Measurements from ENCODE around the gene PAX3. TPM values are rescaled to one million over a fixed set of nuclear protein-coding genes. Genes with fewer than 3 reads are reported as not detected.

The PAX3 gene
- total RNA-seq, 1 experiment from 2014 or later: 0.03 TPM

DNA sequence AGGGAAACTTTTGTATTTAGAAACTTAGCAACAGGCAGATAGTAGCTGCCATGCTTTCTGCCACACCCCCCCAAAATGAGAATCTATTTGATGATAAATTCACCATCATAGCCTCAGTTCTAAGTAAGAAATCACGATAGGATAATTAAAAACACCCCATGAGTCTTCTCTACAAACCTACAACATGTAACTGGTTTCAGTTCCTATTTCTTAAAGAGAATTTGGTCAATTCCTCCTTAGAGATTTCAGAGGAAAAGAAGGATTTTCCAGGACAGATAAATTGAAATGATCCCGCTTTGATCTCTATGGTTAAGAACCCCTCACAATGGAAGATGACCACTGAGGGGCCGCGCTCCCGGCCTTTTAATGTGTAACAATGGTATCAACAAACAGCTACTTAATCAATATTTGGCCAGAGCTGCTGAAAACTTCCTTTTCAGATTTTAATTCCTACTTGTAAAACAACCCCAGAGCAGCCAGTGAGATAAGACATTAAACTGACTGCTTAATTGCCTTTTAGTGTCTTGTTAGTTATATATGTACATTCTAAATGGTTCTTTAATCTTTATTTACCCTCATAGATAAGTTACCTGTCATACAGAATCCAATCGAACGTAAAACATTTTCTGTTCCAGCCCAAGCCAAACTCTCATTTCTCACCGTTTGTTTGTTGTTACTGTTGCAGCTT, 10.1 kb downstream of the PAX3 start:
- H3K36me3 ChIP-seq: no peaks in the 10 kb centered on the region
- H3K4me1 ChIP-seq (replicated peaks): peaks cover 4% of the 10 kb centered on the region
- H3K27me3 ChIP-seq (replicated peaks): peaks cover 29% of the 10 kb centered on the region
- H3K9me3 ChIP-seq (replicated peaks): no peaks in the 10 kb centered on the region
- no peak for DNase-seq (ENCODE audit: low read depth in 1 of 2, low spot score in 2 of 2)
- no peak overlapping the region for H3K4me3 ChIP-seq
- H3K27ac ChIP-seq: no peak overlapping the region

DNA sequence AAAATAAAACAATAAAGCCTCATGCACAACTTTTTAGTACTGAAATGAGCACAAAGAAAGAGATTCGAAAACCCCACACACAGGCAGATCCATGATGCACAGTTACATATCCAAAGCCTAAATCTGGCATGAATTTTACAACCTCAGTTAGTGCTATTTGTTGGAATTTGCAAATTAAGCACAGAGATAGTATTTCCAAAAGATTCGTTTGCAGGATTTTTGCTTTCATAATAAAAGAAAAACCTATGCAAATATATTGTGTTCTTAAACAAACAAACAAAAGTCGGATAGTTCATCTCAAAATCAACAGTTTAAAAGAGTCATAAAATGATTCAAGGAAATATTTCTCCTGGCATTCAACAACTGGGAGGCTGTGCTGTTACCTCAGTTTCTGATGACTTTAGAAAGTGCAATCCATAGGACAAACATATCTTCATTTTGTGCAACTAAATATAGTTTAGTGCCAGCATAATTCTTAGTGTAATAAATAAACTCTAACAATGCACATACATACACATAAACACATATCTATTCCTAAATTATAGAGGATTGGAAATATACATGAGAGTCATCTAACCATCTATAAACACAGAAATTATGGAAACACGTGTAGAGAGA, 10.8 kb downstream of the PAX3 start:
- Histone ChIP-seq H3K9me3 (replicated peaks) (no peaks in the 10 kb centered on the region), H3K4me3 (no peak overlapping the region), H3K27ac (no peak overlapping the region), H3K27me3 (replicated peaks) (peaks cover 29% of the 10 kb centered on the region), H3K4me1 (replicated peaks) (peaks cover 4% of the 10 kb centered on the region), H3K36me3 (no peaks in the 10 kb centered on the region)
- DNase-seq (ENCODE audit: low read depth in 1 of 2, low spot score in 2 of 2): no peak

DNA sequence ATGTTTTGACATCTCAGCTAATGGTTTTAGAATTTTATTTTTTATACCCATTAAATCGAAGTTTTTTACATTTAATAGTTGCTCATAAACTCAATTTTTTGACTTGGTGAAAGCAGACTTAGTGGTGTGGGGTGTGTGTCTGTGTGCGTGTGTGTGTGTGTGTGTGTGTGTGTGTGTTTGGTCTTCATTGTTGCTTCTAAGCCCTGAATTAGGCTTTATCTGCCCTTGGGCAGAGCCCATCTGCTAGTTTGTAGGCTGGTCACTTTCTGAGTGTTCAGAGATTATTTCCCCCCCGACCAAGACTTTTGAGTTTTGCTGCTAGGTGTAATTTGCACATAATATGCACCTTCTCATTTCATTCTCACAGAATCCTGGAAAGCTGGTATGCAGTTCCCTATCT, 14.3 kb downstream of the PAX3 start:
- no peak overlapping the region for H3K4me3 ChIP-seq
- H3K36me3 ChIP-seq: no peaks in the 10 kb centered on the region
- no peak for DNase-seq (ENCODE audit: low read depth in 1 of 2, low spot score in 2 of 2)
- H3K27me3 ChIP-seq (replicated peaks): peaks cover 22% of the 10 kb centered on the region
- no peaks in the 10 kb centered on the region for H3K4me1 ChIP-seq (replicated peaks)
- no peaks in the 10 kb centered on the region for H3K9me3 ChIP-seq (replicated peaks)
- no peak overlapping the region for H3K27ac ChIP-seq

DNA sequence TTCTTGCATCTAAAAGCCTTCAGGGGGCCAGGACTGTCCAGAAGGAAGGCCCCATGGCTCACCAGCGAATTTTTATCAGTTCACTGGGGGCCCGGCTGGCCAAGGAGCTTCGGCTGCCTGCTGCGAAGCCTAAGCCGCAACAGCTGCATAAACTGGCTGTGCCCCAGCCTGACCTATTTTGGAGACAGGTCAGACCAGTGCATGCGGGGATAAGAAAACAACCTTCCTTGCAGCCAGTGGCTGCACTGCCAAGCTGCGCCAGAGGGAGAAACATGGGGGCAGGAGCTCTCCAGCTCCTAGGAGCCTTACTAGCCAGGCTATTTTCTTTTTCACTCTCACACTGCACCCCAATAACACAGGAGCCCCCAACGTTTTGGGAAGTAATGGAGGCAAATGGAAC, 15.2 kb downstream of the PAX3 start:
- H3K27ac ChIP-seq: no peak overlapping the region
- peaks cover 16% of the 10 kb centered on the region for H3K27me3 ChIP-seq (replicated peaks)
- no peaks in the 10 kb centered on the region for H3K4me1 ChIP-seq (replicated peaks)
- no peak overlapping the region for H3K4me3 ChIP-seq
- no peaks in the 10 kb centered on the region for H3K36me3 ChIP-seq
- no peaks in the 10 kb centered on the region for H3K9me3 ChIP-seq (replicated peaks)
- no peak for DNase-seq (ENCODE audit: low read depth in 1 of 2, low spot score in 2 of 2)

DNA sequence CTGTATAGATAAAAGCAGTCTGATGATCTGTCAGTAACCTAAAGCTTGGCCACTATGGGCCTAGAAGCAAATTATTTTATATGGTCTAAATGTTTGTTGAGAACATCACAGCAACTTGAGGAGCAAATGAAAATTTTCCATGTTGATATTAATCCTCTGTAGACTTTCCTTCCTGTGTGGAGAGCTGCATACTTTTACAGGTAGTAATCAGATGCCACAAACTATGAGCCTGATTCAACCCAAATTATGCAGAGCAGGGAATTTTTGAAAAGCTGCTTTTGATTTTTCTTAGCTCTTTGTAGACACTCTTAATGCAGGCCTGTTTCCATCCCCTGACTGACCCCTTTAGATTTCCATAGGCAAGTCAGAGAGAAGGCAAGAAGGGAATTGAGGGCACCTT, 17.3 kb downstream of the PAX3 start:
- DNase-seq (ENCODE audit: low read depth in 1 of 2, low spot score in 2 of 2): no peak
- no peaks in the 10 kb centered on the region for H3K9me3 ChIP-seq (replicated peaks)
- H3K27me3 ChIP-seq (replicated peaks): peaks cover 8% of the 10 kb centered on the region
- H3K36me3 ChIP-seq: no peaks in the 10 kb centered on the region
- H3K4me3 ChIP-seq: no peak overlapping the region
- H3K4me1 ChIP-seq (replicated peaks): no peaks in the 10 kb centered on the region
- H3K27ac ChIP-seq: no peak overlapping the region

DNA sequence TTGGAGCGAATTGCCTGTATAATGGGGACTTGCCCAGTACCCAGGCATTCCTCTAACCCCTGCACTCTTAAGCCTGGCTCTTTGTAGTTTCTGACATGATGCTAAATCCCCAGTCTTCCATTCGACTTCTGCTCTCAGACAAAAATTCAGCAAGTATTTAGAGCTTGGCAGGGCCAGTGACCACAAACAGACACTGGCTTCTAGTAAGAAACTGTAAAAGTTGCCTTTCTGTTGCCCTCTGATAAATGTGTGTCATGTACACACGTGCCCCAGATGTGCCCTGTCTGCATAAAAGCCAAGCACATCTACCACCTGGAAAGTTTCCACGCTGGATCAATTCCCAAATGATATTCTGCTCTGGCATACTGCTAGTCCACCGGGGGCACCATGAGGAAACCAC, 18.0 kb downstream of the PAX3 start:
- no peak for DNase-seq (ENCODE audit: low read depth in 1 of 2, low spot score in 2 of 2)
- Histone ChIP-seq H3K36me3 (no peaks in the 10 kb centered on the region), H3K9me3 (replicated peaks) (no peaks in the 10 kb centered on the region), H3K4me1 (replicated peaks) (no peaks in the 10 kb centered on the region), H3K27ac (no peak overlapping the region), H3K4me3 (no peak overlapping the region), H3K27me3 (replicated peaks) (peaks cover 8% of the 10 kb centered on the region)

DNA sequence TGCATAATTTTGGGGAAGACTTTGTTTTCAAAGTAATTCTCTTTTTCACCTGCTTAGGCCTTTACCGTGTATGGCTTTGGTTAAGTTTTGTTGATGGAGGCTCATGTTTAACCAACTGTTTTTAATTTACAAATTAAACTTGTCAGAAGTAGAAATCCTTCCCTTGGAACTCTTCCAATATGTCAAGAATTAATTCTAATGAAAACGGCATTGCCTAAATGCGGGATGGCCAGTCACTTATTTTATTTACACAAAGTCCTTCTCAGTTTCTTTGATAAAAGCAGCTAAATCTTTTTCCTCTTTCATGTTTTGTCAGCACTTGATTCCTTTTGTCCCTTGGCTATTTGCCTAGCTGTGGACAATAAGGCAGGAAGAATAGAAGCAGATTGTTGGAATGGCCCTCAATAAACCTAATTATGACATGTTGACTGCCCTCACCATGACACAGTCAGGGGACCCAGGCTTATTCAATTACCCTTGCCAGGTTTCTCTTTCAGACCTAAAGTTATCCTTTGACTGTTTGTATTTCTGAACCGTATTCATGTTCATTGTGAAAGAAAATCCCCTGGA, 26.3 kb downstream of the PAX3 start:
- no peak for DNase-seq (ENCODE audit: low read depth in 1 of 2, low spot score in 2 of 2)

DNA sequence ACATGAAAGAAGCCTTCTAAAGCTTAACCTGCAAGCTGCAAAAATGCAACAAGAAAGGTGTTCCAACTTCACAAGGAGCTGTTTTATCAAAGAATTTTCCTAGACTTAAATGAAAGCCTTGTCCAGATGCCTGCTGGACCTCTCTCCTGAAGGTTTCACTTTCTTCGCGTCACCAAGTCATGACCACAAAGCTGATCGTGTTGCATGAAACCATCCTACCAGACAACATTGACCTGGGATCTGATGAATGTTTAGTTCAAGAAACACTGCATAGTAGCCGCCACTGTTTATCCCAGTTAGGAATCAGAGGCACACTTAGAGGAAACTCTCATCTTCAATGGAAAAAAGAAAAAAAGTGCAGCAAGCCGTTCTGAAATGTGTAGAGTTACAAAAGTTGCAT, 26.9 kb downstream of the PAX3 start:
- Histone ChIP-seq H3K4me1 (replicated peaks) (no peaks in the 10 kb centered on the region), H3K27ac (no peak overlapping the region), H3K36me3 (no peaks in the 10 kb centered on the region), H3K4me3 (no peak overlapping the region), H3K9me3 (replicated peaks) (no peaks in the 10 kb centered on the region), H3K27me3 (replicated peaks) (peaks cover 6% of the 10 kb centered on the region)
- DNase-seq (ENCODE audit: low read depth in 1 of 2, low spot score in 2 of 2): no peak

More for the DNA sequence above, 26.3 kb downstream of the PAX3 start:
- H3K4me1 ChIP-seq (replicated peaks): no peaks in the 10 kb centered on the region
- H3K4me3 ChIP-seq: no peak overlapping the region
- H3K27ac ChIP-seq: no peak overlapping the region
- H3K36me3 ChIP-seq: no peaks in the 10 kb centered on the region
- H3K27me3 ChIP-seq (replicated peaks): peaks cover 6% of the 10 kb centered on the region
- H3K9me3 ChIP-seq (replicated peaks): no peaks in the 10 kb centered on the region

DNA sequence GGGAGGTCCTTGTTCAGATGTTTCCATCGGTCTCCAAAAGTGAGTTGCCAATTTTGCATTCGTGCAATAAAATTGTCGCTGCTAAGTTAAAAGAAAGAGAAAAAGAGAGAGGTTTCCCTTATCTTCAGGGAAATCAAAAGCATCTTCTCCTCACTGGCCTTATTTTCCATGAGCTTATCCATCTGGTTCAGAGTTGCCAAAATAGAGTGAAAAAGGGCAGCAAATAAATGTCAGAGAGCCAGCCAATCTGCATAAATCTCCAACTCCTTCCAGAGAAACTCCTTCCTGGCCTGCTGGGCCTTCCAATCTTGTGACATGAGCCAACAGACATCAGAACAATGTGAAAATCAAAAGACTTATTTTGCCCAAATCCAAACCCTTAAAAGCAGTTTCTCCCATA, 28.4 kb downstream of the PAX3 start:
- H3K27ac ChIP-seq: no peak overlapping the region
- no peak overlapping the region for H3K4me3 ChIP-seq
- H3K4me1 ChIP-seq (replicated peaks): no peaks in the 10 kb centered on the region
- DNase-seq (ENCODE audit: low read depth in 1 of 2, low spot score in 2 of 2): no peak
- peaks cover 6% of the 10 kb centered on the region; the same call in 1 of the 2 replicates for H3K27me3 ChIP-seq (replicated peaks)
- H3K36me3 ChIP-seq: no peaks in the 10 kb centered on the region
- no peaks in the 10 kb centered on the region for H3K9me3 ChIP-seq (replicated peaks)

DNA sequence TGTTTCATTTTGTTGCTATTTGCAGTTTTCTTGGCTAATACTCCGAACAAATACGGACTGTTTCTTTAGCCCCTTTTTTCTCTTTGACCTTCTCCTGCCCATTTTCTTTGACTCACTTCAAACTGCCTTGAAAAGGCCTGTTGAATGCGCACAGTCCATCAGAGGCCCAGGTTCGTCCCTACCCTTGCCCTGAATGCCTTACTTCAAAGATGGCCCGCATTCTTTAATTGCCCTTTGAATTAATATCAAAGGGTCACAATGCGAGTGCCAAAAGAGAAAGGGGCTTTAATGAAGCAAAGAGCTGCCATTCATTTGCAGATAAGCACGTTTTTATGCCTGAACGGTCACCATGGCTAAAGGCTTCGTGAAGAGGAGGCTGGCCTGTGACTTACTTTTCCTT, 29.7 kb downstream of the PAX3 start:
- H3K27me3 ChIP-seq (replicated peaks): peaks cover 6% of the 10 kb centered on the region; the same call in 1 of the 2 replicates
- DNase-seq (ENCODE audit: low read depth in 1 of 2, low spot score in 2 of 2): no peak
- no peaks in the 10 kb centered on the region for H3K4me1 ChIP-seq (replicated peaks)
- H3K36me3 ChIP-seq: no peaks in the 10 kb centered on the region
- H3K4me3 ChIP-seq: no peak overlapping the region
- no peak overlapping the region for H3K27ac ChIP-seq
- H3K9me3 ChIP-seq (replicated peaks): no peaks in the 10 kb centered on the region

DNA sequence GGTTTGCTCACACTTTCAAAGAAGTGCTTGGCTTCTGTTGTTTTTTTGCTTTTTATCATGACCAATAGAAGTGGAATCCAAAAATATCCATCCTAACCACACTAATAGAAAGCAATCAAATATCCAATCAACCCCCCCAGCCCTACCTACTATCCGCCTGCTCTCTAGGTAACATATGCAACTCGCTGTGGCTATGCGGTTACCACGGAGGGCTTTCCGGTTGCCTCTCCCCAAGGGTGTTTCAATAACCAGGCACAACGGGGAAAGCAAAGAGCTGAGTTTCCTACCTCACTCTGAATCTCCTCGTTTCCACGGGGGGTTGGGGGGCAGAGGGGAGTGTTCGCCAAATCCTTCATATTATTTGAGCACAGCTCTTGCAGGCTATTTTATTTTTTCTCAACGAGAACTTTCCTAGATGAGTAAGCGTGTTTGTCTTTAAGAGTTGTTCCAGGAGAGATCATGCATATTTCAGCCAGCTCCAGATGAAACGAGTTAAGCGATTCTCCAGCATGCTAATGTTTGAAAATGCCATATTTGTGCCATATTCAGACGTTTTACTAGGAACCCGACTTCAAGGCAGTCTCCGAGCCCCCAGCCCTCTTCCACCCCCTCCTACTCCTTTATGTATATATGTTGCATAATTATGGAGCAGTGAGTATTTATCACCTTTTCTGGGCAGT, 30.3 kb downstream of the PAX3 start:
- DNase-seq (ENCODE audit: low read depth in 1 of 2, low spot score in 2 of 2): no peak
- Histone ChIP-seq H3K27ac (no peak overlapping the region), H3K4me3 (no peak overlapping the region), H3K9me3 (replicated peaks) (no peaks in the 10 kb centered on the region), H3K27me3 (replicated peaks) (peaks cover 6% of the 10 kb centered on the region; the same call in 1 of the 2 replicates), H3K4me1 (replicated peaks) (no peaks in the 10 kb centered on the region), H3K36me3 (no peaks in the 10 kb centered on the region)

DNA sequence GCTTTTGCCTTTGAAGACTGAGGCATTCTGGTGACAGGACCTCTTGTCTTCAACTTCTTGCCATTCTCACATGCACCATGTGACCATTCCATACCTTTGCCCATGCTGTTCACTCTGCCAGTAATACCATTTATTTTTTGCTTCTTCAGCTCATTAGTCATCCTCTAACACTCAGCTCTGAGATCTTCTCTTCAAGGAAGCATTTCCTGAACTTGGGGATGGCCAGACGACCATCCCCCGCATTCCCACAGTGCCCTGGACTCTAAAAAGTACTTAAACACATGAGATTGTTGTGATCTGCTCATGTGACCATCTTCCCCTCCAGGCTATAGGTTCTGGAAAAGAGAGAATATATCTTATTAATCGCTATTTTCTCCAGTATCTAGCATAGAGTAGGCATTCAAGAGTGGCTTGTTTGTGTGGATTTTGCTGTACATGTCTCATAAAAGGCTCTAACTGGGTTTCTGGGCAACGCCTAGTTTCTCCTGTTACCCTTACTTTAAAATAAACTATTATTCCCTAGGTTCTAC, 33.9 kb downstream of the PAX3 start:
- Histone ChIP-seq H3K9me3 (replicated peaks) (no peaks in the 10 kb centered on the region), H3K36me3 (no peaks in the 10 kb centered on the region), H3K4me1 (replicated peaks) (no peaks in the 10 kb centered on the region), H3K4me3 (no peak overlapping the region), H3K27ac (no peak overlapping the region), H3K27me3 (replicated peaks) (peaks cover 3% of the 10 kb centered on the region; the same call in 1 of the 2 replicates)
- DNase-seq (ENCODE audit: low read depth in 1 of 2, low spot score in 2 of 2): no peak

DNA sequence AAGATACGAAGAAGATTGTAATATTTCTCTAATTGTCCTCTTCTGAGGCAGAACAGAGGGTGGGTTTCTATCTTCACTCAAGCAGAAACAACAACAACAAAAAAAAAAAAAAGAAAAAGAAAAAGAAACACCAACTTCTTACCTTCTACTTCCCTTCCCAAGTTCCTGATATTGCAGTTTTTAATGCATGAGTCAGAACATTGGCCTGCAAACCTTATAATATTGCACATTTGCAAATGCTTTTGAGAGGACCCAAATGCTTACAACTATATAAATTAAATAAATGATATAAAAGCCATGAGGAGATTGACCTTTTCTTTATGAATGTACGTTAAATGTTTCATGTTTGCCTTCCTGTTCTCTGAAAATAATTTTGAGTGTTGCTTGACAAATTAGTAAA, 37.3 kb downstream of the PAX3 start:
- Histone ChIP-seq H3K4me1 (replicated peaks) (no peaks in the 10 kb centered on the region), H3K4me3 (no peak overlapping the region), H3K27me3 (replicated peaks) (no peaks in the 10 kb centered on the region), H3K27ac (no peak overlapping the region), H3K36me3 (no peaks in the 10 kb centered on the region), H3K9me3 (replicated peaks) (no peaks in the 10 kb centered on the region)
- DNase-seq (ENCODE audit: low read depth in 1 of 2, low spot score in 2 of 2): no peak

DNA sequence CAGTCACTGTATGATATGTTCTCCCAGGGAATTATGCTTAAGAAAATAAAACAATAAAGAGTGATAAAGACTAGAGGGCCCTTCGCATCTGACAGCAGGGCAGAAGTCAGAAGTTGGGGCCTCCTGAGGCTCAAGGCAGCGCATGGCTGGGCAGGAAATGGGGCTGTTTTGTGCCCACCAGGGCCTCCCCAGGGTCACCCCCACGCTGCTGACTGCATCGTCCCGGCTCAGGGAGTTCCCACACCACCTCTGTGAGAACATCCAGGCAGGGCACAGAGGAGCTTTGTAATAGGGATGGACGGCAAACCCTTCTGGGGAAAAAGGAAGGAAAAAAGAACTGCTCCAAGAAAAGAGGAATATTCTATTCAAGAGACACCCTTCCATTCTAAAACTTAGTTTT, 41.2 kb downstream of the PAX3 start:
- DNase-seq (ENCODE audit: low read depth in 1 of 2, low spot score in 2 of 2): no peak
- Histone ChIP-seq H3K4me1 (replicated peaks) (no peaks in the 10 kb centered on the region), H3K4me3 (no peak overlapping the region), H3K9me3 (replicated peaks) (no peaks in the 10 kb centered on the region), H3K27ac (no peak overlapping the region), H3K36me3 (no peaks in the 10 kb centered on the region), H3K27me3 (replicated peaks) (no peaks in the 10 kb centered on the region)

Data from SJSA1 (cell line).